Mesenchymal stem cell (in vitro differentiated cells and primary cell): Measurements from ENCODE around the gene CACNA1C.

ENCODE experiments used
- DNase-seq: peaks from one replicate; pipeline ENCODE4 v3.0.0-alpha.2; 2013
- H2AFZ ChIP-seq: one replicate; pipeline ENCODE4 v1.6.1; 2013; ENCODE audit warnings: low read depth, mild to moderate bottlenecking, control low read depth, inconsistent platforms, low read length, moderate library complexity
- H2AK5ac ChIP-seq: 2 replicates; pipeline ENCODE4 v1.6.1; 2013; ENCODE audit warnings: low read length, moderate library complexity, mild to moderate bottlenecking, inconsistent platforms; ENCODE audit not compliant: severe bottlenecking
- H2BK120ac ChIP-seq: one replicate; pipeline ENCODE4 v1.6.1; 2013; ENCODE audit warnings: low read depth, mild to moderate bottlenecking, inconsistent platforms, low read length, moderate library complexity
- H2BK12ac ChIP-seq, 2 experiments: one replicate each; pipeline ENCODE4 v1.6.1; 2013; ENCODE audit warnings: inconsistent platforms in 2 of 2, low read length in 2 of 2, mild to moderate bottlenecking in 2 of 2, moderate library complexity in 2 of 2, control low read depth in 1 of 2
- H2BK15ac ChIP-seq: one replicate; pipeline ENCODE4 v1.6.1; 2013; ENCODE audit warnings: mild to moderate bottlenecking, low read depth, inconsistent platforms; ENCODE audit not compliant: poor library complexity, severe bottlenecking
- H2BK5ac ChIP-seq: 2 replicates; pipeline ENCODE4 v1.6.1; 2013; ENCODE audit warnings: low read depth, mild to moderate bottlenecking, low read length, control low read depth, inconsistent platforms; ENCODE audit not compliant: poor library complexity, severe bottlenecking
- H3K14ac ChIP-seq, 2 experiments: one replicate each; pipeline ENCODE4 v1.6.1; 2013; ENCODE audit warnings: inconsistent platforms in 2 of 2, low read length in 2 of 2, control low read depth in 1 of 2, mild to moderate bottlenecking in 1 of 2, moderate library complexity in 1 of 2
- H3K18ac ChIP-seq, 2 experiments: one replicate each; pipeline ENCODE4 v1.6.1; 2013; ENCODE audit warnings: inconsistent platforms in 2 of 2, low read length in 2 of 2, control low read depth in 1 of 2, low read depth in 1 of 2, mild to moderate bottlenecking in 1 of 2
- H3K23ac ChIP-seq, 2 experiments: one replicate each; pipeline ENCODE4 v1.6.1; 2013; ENCODE audit warnings: inconsistent platforms in 2 of 2, low read length in 2 of 2, mild to moderate bottlenecking in 2 of 2, moderate library complexity in 2 of 2, control low read depth in 1 of 2
- H3K27ac ChIP-seq: 2 replicates; pipeline ENCODE4 v1.5.1; 2013; ENCODE audit warnings: mild to moderate bottlenecking, moderate library complexity, low read length, control low read depth, inconsistent platforms; ENCODE audit not compliant: poor library complexity, severe bottlenecking
- H3K27me3 ChIP-seq, 2 experiments: 2 replicates each; pipeline versions ENCODE4 v1.6.1 to v1.7.0; 2013; ENCODE audit warnings: low read length in 2 of 2, mild to moderate bottlenecking in 2 of 2, moderate library complexity in 2 of 2, control low read depth in 1 of 2, inconsistent platforms in 1 of 2; ENCODE audit not compliant: control insufficient read depth in 1 of 2, insufficient read depth in 1 of 2
- H3K36me3 ChIP-seq, 2 experiments: 2 replicates each; pipeline versions ENCODE4 v1.6.1 to v1.7.0; 2013; ENCODE audit warnings: low read length in 2 of 2, control low read depth in 1 of 2, inconsistent platforms in 1 of 2, low read depth in 1 of 2, mild to moderate bottlenecking in 1 of 2; ENCODE audit not compliant: insufficient read depth in 2 of 2, control insufficient read depth in 1 of 2
- H3K4ac ChIP-seq, 2 experiments: one replicate each; pipeline ENCODE4 v1.6.1; 2013; ENCODE audit warnings: inconsistent platforms in 2 of 2, low read length in 2 of 2, mild to moderate bottlenecking in 2 of 2, moderate library complexity in 2 of 2, control low read depth in 1 of 2, low read depth in 1 of 2
- H3K4me1 ChIP-seq: 2 replicates; pipeline ENCODE4 v1.6.1; 2013; ENCODE audit warnings: low read depth, low read length, control low read depth; ENCODE audit not compliant: control insufficient read depth, insufficient read depth
- H3K4me2 ChIP-seq: 2 replicates; pipeline ENCODE4 v1.6.1; 2013; ENCODE audit warnings: low read length, mild to moderate bottlenecking, inconsistent platforms; ENCODE audit not compliant: poor library complexity, severe bottlenecking
- H3K4me3 ChIP-seq, 2 experiments: 2 replicates each; pipeline versions ENCODE4 v1.5.1 to v1.7.0; 2013; ENCODE audit warnings: low read length in 2 of 2, mild to moderate bottlenecking in 2 of 2, control low read depth in 1 of 2, low read depth in 1 of 2; ENCODE audit not compliant: insufficient read depth in 1 of 2
- H3K79me1 ChIP-seq: replicated peaks from 2 replicates; pipeline ENCODE4 v1.6.1; 2013; ENCODE audit warnings: mild to moderate bottlenecking, control low read depth, low read length, inconsistent platforms; ENCODE audit not compliant: poor library complexity, severe bottlenecking
- H3K9ac ChIP-seq: 2 replicates; pipeline ENCODE4 v1.7.0; 2013; ENCODE audit warnings: mild to moderate bottlenecking, low read length, moderate library complexity
- H3K9me3 ChIP-seq: 2 replicates; pipeline ENCODE4 v1.7.0; 2013; ENCODE audit warnings: mild to moderate bottlenecking, low read length; ENCODE audit not compliant: control insufficient read depth
- H4K8ac ChIP-seq: one replicate; pipeline ENCODE4 v1.6.1; 2013; ENCODE audit warnings: inconsistent platforms, mild to moderate bottlenecking, low read length, moderate library complexity
- H4K91ac ChIP-seq: one replicate; pipeline ENCODE4 v1.6.1; 2013; ENCODE audit warnings: mild to moderate bottlenecking, low read length, inconsistent platforms
- WGBS: methylation state at CpG from one replicate; pipeline ENCODE4 v1.1.7; 2013; ENCODE audit warnings: mixed read lengths; 5-methylcytosine and 5-hydroxymethylcytosine counted together

The CACNA1C gene

DNA sequence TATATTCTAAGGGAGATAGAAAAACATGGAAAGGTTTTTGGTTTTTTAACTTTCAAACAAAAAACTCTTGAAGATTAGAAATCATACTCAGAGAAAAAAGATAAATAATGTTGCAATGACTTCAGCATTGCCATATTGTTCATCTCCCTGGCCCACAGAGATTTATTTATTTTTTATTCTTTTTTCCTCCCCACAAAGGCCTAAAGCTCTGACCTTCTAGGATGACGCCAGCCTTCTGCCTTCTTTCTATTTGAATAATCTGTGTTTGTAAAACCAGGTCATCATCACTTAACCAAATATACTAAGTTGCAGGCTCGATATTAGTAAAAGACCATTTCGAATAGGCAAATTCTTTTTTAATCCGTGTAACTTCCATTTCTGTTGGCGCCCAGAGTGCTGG, 44.1 kb upstream of the CACNA1C start:
- H3K14ac ChIP-seq = no peak overlapping the region
- H3K4ac ChIP-seq = no peak overlapping the region
- H2BK120ac ChIP-seq = no peak overlapping the region
- no peak overlapping the region for H2AK5ac ChIP-seq
- no peak overlapping the region for H3K27ac ChIP-seq
- no peak overlapping the region for H2BK5ac ChIP-seq
- H3K27me3 ChIP-seq = no peaks in the 10 kb centered on the region
- no peak overlapping the region for H3K4me2 ChIP-seq
- H3K79me1 ChIP-seq = no peaks in the 10 kb centered on the region
- no peak overlapping the region for H2AFZ ChIP-seq
- no peaks in the 10 kb centered on the region for H3K4me1 ChIP-seq
- no peaks in the 10 kb centered on the region for H3K36me3 ChIP-seq
- no peak overlapping the region for H2BK12ac ChIP-seq
- no peak overlapping the region for H3K23ac ChIP-seq
- no peak for DNase-seq
- H3K9ac ChIP-seq = no peak overlapping the region
- WGBS = 97% methylated on average over 5 of the region's 5 CpGs
- no peak overlapping the region for H3K18ac ChIP-seq
- no peak overlapping the region for H3K4me3 ChIP-seq
- H4K8ac ChIP-seq = no peak overlapping the region
- no peak overlapping the region for H2BK15ac ChIP-seq
- no peak overlapping the region for H4K91ac ChIP-seq
- no peaks in the 10 kb centered on the region for H3K9me3 ChIP-seq

DNA sequence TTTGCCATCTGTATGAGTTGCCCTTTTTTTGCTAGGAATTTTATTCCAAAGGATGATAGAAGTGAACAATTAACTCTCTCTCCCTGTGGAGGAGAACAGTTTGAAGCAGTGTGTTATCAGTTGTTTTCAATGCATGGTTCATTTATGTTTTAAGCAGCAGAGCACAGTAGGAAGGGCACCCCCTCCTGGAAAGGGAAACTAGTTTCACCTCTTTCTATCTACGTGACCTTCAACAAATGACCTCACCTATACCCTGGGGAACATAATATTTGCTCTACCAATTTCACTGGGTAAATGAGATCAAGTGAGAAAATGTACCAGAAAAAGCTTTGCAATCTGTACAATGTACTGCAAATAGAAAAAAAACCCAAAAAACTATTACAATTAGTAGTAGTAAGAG, 43.2 kb upstream of the CACNA1C start:
- H3K4me3 ChIP-seq = no peak overlapping the region
- no peak overlapping the region for H3K9ac ChIP-seq
- H3K18ac ChIP-seq = no peak overlapping the region
- no peak overlapping the region for H4K8ac ChIP-seq
- H3K4me1 ChIP-seq = no peaks in the 10 kb centered on the region
- H2AK5ac ChIP-seq = no peak overlapping the region
- no peak overlapping the region for H2BK15ac ChIP-seq
- H3K27me3 ChIP-seq = peaks cover 0 to 2% of the 10 kb centered on the region in 2 experiments
- no peaks in the 10 kb centered on the region for H3K36me3 ChIP-seq
- DNase-seq = no peak
- no peak overlapping the region for H2BK120ac ChIP-seq
- no peak overlapping the region for H3K27ac ChIP-seq
- no peak overlapping the region for H3K4me2 ChIP-seq
- H2AFZ ChIP-seq = no peak overlapping the region
- no peak overlapping the region for H4K91ac ChIP-seq
- WGBS = no CpG with 5 or more reads among the region's 1 CpG
- no peak overlapping the region for H3K23ac ChIP-seq
- H3K4ac ChIP-seq = no peak overlapping the region
- no peak overlapping the region for H3K14ac ChIP-seq
- H2BK5ac ChIP-seq = no peak overlapping the region
- H2BK12ac ChIP-seq = no peak overlapping the region
- no peaks in the 10 kb centered on the region for H3K9me3 ChIP-seq
- no peaks in the 10 kb centered on the region for H3K79me1 ChIP-seq

DNA sequence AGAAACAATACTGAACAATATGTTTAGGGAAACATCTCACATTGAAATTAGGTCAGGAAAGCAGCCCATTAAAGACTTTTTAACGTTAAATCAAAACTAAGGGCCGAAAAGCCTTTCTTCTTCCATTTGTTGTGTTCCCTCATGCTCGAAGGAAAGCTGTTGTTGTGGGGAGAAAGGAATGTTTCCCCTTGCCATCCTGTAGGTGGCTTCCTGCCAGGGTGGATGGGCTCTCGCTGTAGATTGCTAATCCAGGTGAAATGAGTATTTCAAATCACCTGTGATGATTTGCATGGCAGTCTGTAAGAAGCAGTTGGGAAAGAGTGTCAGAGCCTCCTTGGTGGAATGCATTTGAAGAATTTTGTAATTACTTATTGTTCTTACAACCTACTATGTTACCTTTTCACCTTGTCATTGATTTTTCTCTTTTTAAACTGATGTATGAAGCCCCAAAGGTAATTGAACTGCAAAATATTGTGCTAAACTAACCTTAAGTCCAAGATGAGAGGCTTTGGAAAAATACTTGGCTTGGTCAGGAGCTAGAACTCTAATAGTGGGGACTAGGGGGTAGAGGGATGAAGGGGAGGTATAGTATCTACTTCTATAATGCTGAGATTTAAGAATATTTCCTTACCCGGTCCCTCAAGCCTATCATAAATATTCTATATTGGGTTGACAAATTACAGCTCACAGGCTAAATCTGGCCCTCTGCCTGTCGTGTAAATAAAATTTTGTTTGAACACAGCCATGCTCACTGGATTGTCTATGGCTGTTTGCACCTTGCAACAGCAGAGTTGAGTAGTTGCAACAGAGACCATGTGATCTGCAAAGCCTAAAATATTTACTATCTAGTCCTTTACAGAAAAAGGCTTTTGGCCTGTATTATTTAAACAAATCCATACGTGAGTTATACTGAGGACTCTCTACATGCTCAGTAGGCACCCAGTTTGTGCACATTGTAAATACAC, 40.9 kb upstream of the CACNA1C start:
- H3K23ac ChIP-seq = no peak overlapping the region
- peak overlapping the region in 1 of 2 experiments; percentile 60 for H3K4ac ChIP-seq
- H3K9ac ChIP-seq = no peak overlapping the region
- H2AK5ac ChIP-seq = no peak overlapping the region
- H2BK5ac ChIP-seq = no peak overlapping the region
- peaks cover 0 to 11% of the 10 kb centered on the region in 2 experiments for H3K27me3 ChIP-seq
- H4K91ac ChIP-seq = no peak overlapping the region
- no peak overlapping the region for H3K4me2 ChIP-seq
- H3K4me3 ChIP-seq = no peak overlapping the region
- no peak overlapping the region for H3K27ac ChIP-seq
- DNase-seq = peak; percentile 32
- 88% methylated on average over 7 of the region's 7 CpGs for WGBS
- H3K9me3 ChIP-seq = no peaks in the 10 kb centered on the region
- no peaks in the 10 kb centered on the region for H3K4me1 ChIP-seq
- H3K79me1 ChIP-seq = no peaks in the 10 kb centered on the region
- no peak overlapping the region for H2BK15ac ChIP-seq
- no peak overlapping the region for H3K18ac ChIP-seq
- H4K8ac ChIP-seq = no peak overlapping the region
- no peak overlapping the region for H3K14ac ChIP-seq
- H2BK120ac ChIP-seq = no peak overlapping the region
- H3K36me3 ChIP-seq = no peaks in the 10 kb centered on the region
- no peak overlapping the region for H2BK12ac ChIP-seq
- H2AFZ ChIP-seq = no peak overlapping the region

DNA sequence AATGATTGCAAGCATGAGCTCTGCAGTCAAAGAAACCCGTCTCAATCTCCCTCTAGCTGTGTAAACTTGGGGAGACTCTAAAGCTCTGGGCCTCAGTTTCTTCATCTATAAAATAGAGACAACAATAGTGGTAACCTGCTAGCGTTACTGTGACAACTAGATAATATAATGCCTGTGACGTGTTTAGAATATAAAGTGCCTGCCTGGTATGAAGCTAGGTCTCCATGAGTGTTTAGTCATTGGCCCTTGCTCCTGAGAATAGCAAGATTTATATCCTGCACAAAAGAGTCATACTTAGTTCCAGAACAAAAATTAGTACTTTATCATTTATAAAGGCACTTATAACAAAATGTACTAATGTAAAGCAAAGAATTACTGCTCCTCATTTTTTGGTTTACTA, 39.7 kb upstream of the CACNA1C start:
- DNase-seq = peak; percentile 66
- Histone ChIP-seq H2BK5ac (no peak overlapping the region), H2BK120ac (no peak overlapping the region), H2BK15ac (no peak overlapping the region), H3K23ac (no peak overlapping the region), H3K27me3 (peaks cover 0 to 19% of the 10 kb centered on the region in 2 experiments), H3K9ac (no peak overlapping the region), H3K14ac (no peak overlapping the region), H3K9me3 (no peaks in the 10 kb centered on the region), H4K91ac (no peak overlapping the region), H3K18ac (no peak overlapping the region), H3K4ac (no peak overlapping the region), H2AK5ac (no peak overlapping the region), H3K4me3 (no peak overlapping the region), H3K27ac (no peak overlapping the region), H2BK12ac (no peak overlapping the region), H3K4me1 (no peaks in the 10 kb centered on the region), H3K4me2 (no peak overlapping the region), H3K36me3 (no peaks in the 10 kb centered on the region), H4K8ac (no peak overlapping the region), H2AFZ (no peak overlapping the region), H3K79me1 (no peaks in the 10 kb centered on the region)
- 60% methylated on average over 1 of the region's 3 CpGs for WGBS
